ENCODE data around the gene XYLT1.

Gene XYLT1

GRCh38 chr16:17133851-17134250, 336.9 kb downstream of the XYLT1 start:
- Histone ChIP-seq H3K27ac (ENCODE audit: low read depth, low read length) (no peak overlapping the region), H3K4me3 (ENCODE audit: low read length) (no peak overlapping the region), H3K79me2 (ENCODE audit: control insufficient read depth, low read length) (no peaks in the 10 kb centered on the region)

GRCh38 chr16:17131351-17131750, 339.4 kb downstream of the XYLT1 start:
- Histone ChIP-seq H3K27me3 (ENCODE audit: control insufficient read depth, low read length) (no peaks in the 10 kb centered on the region), H3K79me2 (ENCODE audit: control insufficient read depth, low read length) (no peaks in the 10 kb centered on the region), H4K20me1 (ENCODE audit: control insufficient read depth, insufficient read depth, low read depth, low read length) (no peaks in the 10 kb centered on the region), H3K9me2 (replicated peaks; ENCODE audit: control insufficient read depth, low read length) (no peaks in the 10 kb centered on the region), H3K9me3 (ENCODE audit: control insufficient read depth, insufficient read depth, low read length) (no peaks in the 10 kb centered on the region), H3K27ac (ENCODE audit: low read depth, low read length) (no peak overlapping the region), H3K36me3 (ENCODE audit: control insufficient read depth, low read length) (peaks cover 25% of the 10 kb centered on the region), H3K4me1 (ENCODE audit: control insufficient read depth, low read length) (0 out of 2 replicates have a peak, but pooled peaks cover 3% of the 10 kb centered on the region), H3K4me2 (ENCODE audit: low read length) (no peak overlapping the region), H3K4me3 (ENCODE audit: low read length) (no peak overlapping the region), H3F3A (ENCODE audit: control insufficient read depth, insufficient read depth) (no peaks in the 10 kb centered on the region)
- TF ChIP-seq EZH2phosphoT487 (IDR thresholded peaks at IDR 0.05; ENCODE audit: borderline replicate concordance, low read length) (no peak), CTCF (IDR thresholded peaks at IDR 0.05; ENCODE audit: low read depth, low read length, poor library complexity, severe bottlenecking) (no peak)

More at GRCh38 chr16:17133851-17134250, 336.9 kb downstream of the XYLT1 start:
- Histone ChIP-seq H3K27me3 (ENCODE audit: control insufficient read depth, low read length) (no peaks in the 10 kb centered on the region), H3K4me1 (ENCODE audit: control insufficient read depth, low read length) (0 out of 2 replicates have a peak, but pooled peaks cover 3% of the 10 kb centered on the region), H4K20me1 (ENCODE audit: control insufficient read depth, insufficient read depth, low read depth, low read length) (no peaks in the 10 kb centered on the region), H3K9me3 (ENCODE audit: control insufficient read depth, insufficient read depth, low read length) (no peaks in the 10 kb centered on the region), H3K4me2 (ENCODE audit: low read length) (no peak overlapping the region), H3K36me3 (ENCODE audit: control insufficient read depth, low read length) (peaks cover 10% of the 10 kb centered on the region; the same call in 1 of the 2 replicates), H3K9me2 (replicated peaks; ENCODE audit: control insufficient read depth, low read length) (no peaks in the 10 kb centered on the region), H3F3A (ENCODE audit: control insufficient read depth, insufficient read depth) (no peaks in the 10 kb centered on the region)
- TF ChIP-seq EZH2phosphoT487 (IDR thresholded peaks at IDR 0.05; ENCODE audit: borderline replicate concordance, low read length) (no peak), CTCF (IDR thresholded peaks at IDR 0.05; ENCODE audit: low read depth, low read length, poor library complexity, severe bottlenecking) (no peak)

- H3K4me2 ChIP-seq (ENCODE audit: low read length), result no peak overlapping the region
- H3K9me2 ChIP-seq (replicated peaks; ENCODE audit: control insufficient read depth, low read length), result no peaks in the 10 kb centered on the region
- no peaks in the 10 kb centered on the region for H3F3A ChIP-seq (ENCODE audit: control insufficient read depth, insufficient read depth)
- no peak overlapping the region for H3K4me3 ChIP-seq (ENCODE audit: low read length)
- TF ChIP-seq EZH2phosphoT487 (IDR thresholded peaks at IDR 0.05; ENCODE audit: borderline replicate concordance, low read length) (no peak), CTCF (IDR thresholded peaks at IDR 0.05; ENCODE audit: low read depth, low read length, poor library complexity, severe bottlenecking) (no peak)
- H3K79me2 ChIP-seq (ENCODE audit: control insufficient read depth, low read length), result no peaks in the 10 kb centered on the region
- H3K36me3 ChIP-seq (ENCODE audit: control insufficient read depth, low read length), result peaks cover 29% of the 10 kb centered on the region
- H4K20me1 ChIP-seq (ENCODE audit: control insufficient read depth, insufficient read depth, low read depth, low read length), result no peaks in the 10 kb centered on the region
- no peak overlapping the region for H3K27ac ChIP-seq (ENCODE audit: low read depth, low read length)
- 0 out of 2 replicates have a peak, but pooled peaks cover 3% of the 10 kb centered on the region for H3K4me1 ChIP-seq (ENCODE audit: control insufficient read depth, low read length)
- no peaks in the 10 kb centered on the region for H3K9me3 ChIP-seq (ENCODE audit: control insufficient read depth, insufficient read depth, low read length)
- no peaks in the 10 kb centered on the region for H3K27me3 ChIP-seq (ENCODE audit: control insufficient read depth, low read length)
Measured at GRCh38 chr16:17130733-17131132, 340.0 kb downstream of the XYLT1 start.

Measured in DOHH2 (cell line).